A549 (cell line): ENCODE results near the gene EDNRA. TPM values are rescaled to one million over a fixed set of nuclear protein-coding genes. Genes with fewer than 3 reads are reported as not detected.

Source experiments
- ATAC-seq, 2 experiments: fragments of 200-7000 bp in 1 of 2; fragments of >200 bp in 1 of 2; cut with Nextera tagmentation in 1 of 2; cut with Tn5 transposase in 1 of 2; 3 replicates each; pipeline versions ENCODE4 v1.8.0 to v1.9.1; 2018 to 2020; ENCODE audit warnings: mild to moderate bottlenecking in 1 of 2, moderate library complexity in 1 of 2
- CTCF ChIA-PET: fragments of 300-600 bp; sonication (Branson Sonifier 250); formaldehyde crosslinking; extraction: SDS; loops from one replicate; lab custom pipeline; 2021; ENCODE audit warnings: antibody characterized with exemption, inconsistent platforms; lab: Yijun Ruan, JAX
- POLR2A ChIA-PET: fragments of 350-600 bp; formaldehyde crosslinking; extraction: SDS; loops from one replicate; lab custom pipeline; 2021; ENCODE audit warnings: antibody characterized with exemption, inconsistent platforms; lab: Yijun Ruan, JAX
- DNase-seq, 2 experiments: peaks; one replicate each; pipeline versions ENCODE4 v3.0.0 to v3.0.0-alpha.2; 2011 to 2016; ENCODE audit warnings: low read depth in 1 of 2, low spot score in 1 of 2
- FAIRE-seq: peaks from 2 replicates; lab custom pipeline; 2011; peaks lifted over from hg19 to GRCh38; lab: Jason Lieb, UNC
- H3K27ac ChIP-seq, 2 experiments: fragments of >200 bp; sonication (Bioruptor Twin); formaldehyde crosslinking; 3 replicates each; pipeline ENCODE4 v1.5.1; 2016 to 2017
- H3K4me1 ChIP-seq: fragments of >200 bp; sonication (Bioruptor Twin); formaldehyde crosslinking; 3 replicates; pipeline ENCODE4 v1.6.1; 2016
- H3K4me2 ChIP-seq: fragments of >200 bp; sonication (Bioruptor Twin); formaldehyde crosslinking; 3 replicates; pipeline ENCODE4 v1.6.1; 2016
- H3K4me3 ChIP-seq: fragments of >200 bp; sonication (Bioruptor Twin); formaldehyde crosslinking; 3 replicates; pipeline ENCODE4 v1.5.1; 2016
- H3K9me3 ChIP-seq: fragments of >200 bp; sonication (Bioruptor Twin); formaldehyde crosslinking; 3 replicates; pipeline ENCODE4 v1.6.1; 2016
- CBX2 ChIP-seq: fragments of 200-600 bp; sonication (generic); IDR thresholded peaks from 2 replicates; pipeline ENCODE4 v1.6.1; 2016; ENCODE audit warnings: low read depth, mild to moderate bottlenecking, borderline replicate concordance
- CHD4 ChIP-seq: fragments of 200-600 bp; sonication (generic); IDR thresholded peaks from 2 replicates; pipeline ENCODE4 v1.6.1; 2016; ENCODE audit warnings: antibody characterized with exemption, mild to moderate bottlenecking, borderline replicate concordance
- EHF ChIP-seq: fragments of 250-450 bp; sonication (Bioruptor Pico); IDR thresholded peaks from 2 replicates; pipeline ENCODE4 v1.5.0; 2020; ENCODE audit warnings: mild to moderate bottlenecking
- ESRRA ChIP-seq: fragments of 150-350 bp; IDR thresholded peaks from 2 replicates; pipeline ENCODE4 v1.6.1; 2014; ENCODE audit warnings: mild to moderate bottlenecking, low read length, borderline replicate concordance
- GATA3 ChIP-seq: IDR thresholded peaks from 2 replicates; pipeline ENCODE4 v1.6.1; 2012; ENCODE audit warnings: borderline replicate concordance
- HEYL ChIP-seq: fragments of 250-450 bp; sonication (Bioruptor Pico); IDR thresholded peaks from 2 replicates; pipeline ENCODE4 v1.8.0; 2021; ENCODE audit warnings: mild to moderate bottlenecking, moderate library complexity
- HOXA7 ChIP-seq: fragments of 250-450 bp; sonication (Bioruptor Pico); IDR thresholded peaks from 2 replicates; pipeline ENCODE4 v1.5.0; 2020; ENCODE audit warnings: mild to moderate bottlenecking, moderate library complexity
- JUNB ChIP-seq: fragments of >200 bp; sonication (Bioruptor Twin); formaldehyde crosslinking; IDR thresholded peaks from 2 replicates; pipeline ENCODE4 v1.6.1; 2016
- MAFK ChIP-seq: fragments of 450-650 bp; IDR thresholded peaks from 2 replicates; pipeline ENCODE4 v1.6.1; 2014; ENCODE audit not compliant: partially characterized antibody
- MAZ ChIP-seq: fragments of 150-350 bp; IDR thresholded peaks from 2 replicates; pipeline ENCODE4 v1.6.1; 2014; ENCODE audit warnings: antibody characterized with exemption, low read depth, low read length, borderline replicate concordance
- MYC ChIP-seq: IDR thresholded peaks from 2 replicates; pipeline ENCODE4 v1.6.1; 2012; ENCODE audit warnings: mild to moderate bottlenecking, inconsistent platforms, low read length, improper control_type of control experiment, borderline replicate concordance
- NPAS2 ChIP-seq: fragments of 250-450 bp; sonication (Bioruptor Pico); IDR thresholded peaks from 2 replicates; pipeline ENCODE4 v1.8.0; 2022; ENCODE audit warnings: mild to moderate bottlenecking, moderate library complexity, borderline replicate concordance
- POLR2AphosphoS2 ChIP-seq: conservative IDR thresholded peaks from 2 replicates; pipeline ENCODE4 v1.6.1; 2012; ENCODE audit warnings: low read length, improper control_type of control experiment, inconsistent platforms
- RAD21 ChIP-seq, 2 experiments: fragments of >200 bp in 1 of 2; sonication (Bioruptor Twin) in 1 of 2; formaldehyde crosslinking in 1 of 2; IDR thresholded peaks in 1 of 2; conservative IDR thresholded peaks in 1 of 2; 2 replicates in 1 of 2; 3 replicates in 1 of 2; pipeline ENCODE4 v1.6.1; 2012 to 2018; ENCODE audit warnings: inconsistent platforms in 1 of 2
- RARB ChIP-seq: fragments of 250-450 bp; sonication (Bioruptor Pico); IDR thresholded peaks from 2 replicates; pipeline ENCODE4 v1.8.0; 2021; ENCODE audit warnings: mild to moderate bottlenecking, moderate library complexity
- RFX5 ChIP-seq: fragments of 450-650 bp; IDR thresholded peaks from 2 replicates; pipeline ENCODE4 v1.7.1; 2014; ENCODE audit warnings: antibody characterized with exemption, mild to moderate bottlenecking, moderate library complexity
- RNF2 ChIP-seq: fragments of 200-600 bp; sonication (generic); IDR thresholded peaks from 2 replicates; pipeline ENCODE4 v1.6.1; 2016; ENCODE audit warnings: low read depth, mild to moderate bottlenecking, antibody characterized with exemption, moderate library complexity, borderline replicate concordance
- SMC3 ChIP-seq: fragments of >200 bp; sonication (Bioruptor Twin); formaldehyde crosslinking; IDR thresholded peaks from 3 replicates; pipeline ENCODE4 v1.6.1; 2018; ENCODE audit warnings: inconsistent platforms
- TFCP2L1 ChIP-seq: fragments of 250-450 bp; sonication (Bioruptor Pico); IDR thresholded peaks from 2 replicates; pipeline ENCODE4 v1.5.0; 2021; ENCODE audit warnings: mild to moderate bottlenecking
- TP53 ChIP-seq: fragments of 250-450 bp; sonication (Bioruptor Pico); IDR thresholded peaks from 2 replicates; pipeline ENCODE4 v1.5.0; 2021; ENCODE audit warnings: mild to moderate bottlenecking, moderate library complexity
- ZC3H11A ChIP-seq: fragments of 450-650 bp; IDR thresholded peaks from 2 replicates; pipeline ENCODE4 v1.6.1; 2014; ENCODE audit warnings: antibody characterized with exemption, mild to moderate bottlenecking
- ZNF302 ChIP-seq: fragments of 250-450 bp; sonication (Bioruptor Pico); IDR thresholded peaks from 2 replicates; pipeline ENCODE4 v1.9.0; 2021; ENCODE audit warnings: inconsistent platforms, mild to moderate bottlenecking, moderate library complexity
- ZSCAN20 ChIP-seq: fragments of 250-450 bp; sonication (Bioruptor Pico); IDR thresholded peaks from 2 replicates; pipeline ENCODE4 v1.8.0; 2022; ENCODE audit warnings: mild to moderate bottlenecking, moderate library complexity
- WGBS: methylation state at CpG from one replicate; pipeline ENCODE4 v1.1.6; 2017; ENCODE audit errors: missing lambda C conversion rate; 5-methylcytosine and 5-hydroxymethylcytosine counted together
- polyA plus RNA-seq, 4 experiments: library from polyadenylated mRNA; depleted of rRNA in 3 of 4; stranded (reverse); fragments of >200 nt; fragmentation: RNase III in 1 of 4; extraction: RNeasy Plus Mini Kit Qiagen cat#74134 plus additional on column Dnase treatment in 1 of 4; gene quantifications; 2 replicates in 3 of 4; 3 replicates in 1 of 4; pipeline ENCODE4 v1.2.3, GENCODE V29; 2011 to 2017
- TF ChIP-seq, protein P1 (sequence below): fragments of >200 bp; sonication (Bioruptor Twin); formaldehyde crosslinking; IDR thresholded peaks from 3 replicates; pipeline ENCODE4 v1.5.1; 2016
- TF ChIP-seq, protein P2 (sequence below): IDR thresholded peaks from 2 replicates; pipeline ENCODE4 v1.6.1; 2012
- TF ChIP-seq, protein P3 (sequence below): fragments of 450-650 bp; IDR thresholded peaks from 2 replicates; pipeline ENCODE4 v1.6.1; 2014; ENCODE audit warnings: antibody characterized with exemption
- TF ChIP-seq, protein P4 (sequence below): fragments of >200 bp; sonication (Bioruptor Twin); formaldehyde crosslinking; IDR thresholded peaks from 3 replicates; pipeline ENCODE4 v1.6.1; 2016

EDNRA gene
- polyA plus RNA-seq, 2 of the 4 experiments (the other 2 are of a cell fraction), result 0.09 to 0.40 TPM

GRCh38 chr4:147589586-147589985 is 108.7 kb downstream of the EDNRA start:
- Histone ChIP-seq H3K4me2 (0 out of 3 replicates have a peak overlapping the region, but pooled peaks have one; percentile 14), H3K4me1 (peaks cover 7% of the 10 kb centered on the region; the same call in 1 of the 3 replicates), H3K27ac (0 out of 6 replicates have a peak overlapping the region, but pooled peaks of 1 of the 2 experiments have one; percentile 28), H3K4me3 (no peak overlapping the region), H3K9me3 (no peaks in the 10 kb centered on the region)
- TF ChIP-seq RARB (CRISPR knock-in tag), result no peak
- no peak for TF ChIP-seq ZNF302 (CRISPR knock-in tag)
- TF ChIP-seq TFCP2L1 (CRISPR knock-in tag), result no peak
- TF ChIP-seq MYC, result no peak
- TF ChIP-seq MAZ, result no peak
- no peak for TF ChIP-seq HOXA7 (CRISPR knock-in tag)
- no peak for TF ChIP-seq POLR2AphosphoS2
- no peak for TF ChIP-seq HEYL (CRISPR knock-in tag)
- TF ChIP-seq NPAS2 (CRISPR knock-in tag), result no peak
- no peak for TF ChIP-seq EHF
- TF ChIP-seq ZSCAN20 (CRISPR knock-in tag), result no peak
- no peak for TF ChIP-seq RNF2
- TF ChIP-seq TP53 (CRISPR knock-in tag), result no peak
- TF ChIP-seq ESRRA, result no peak
- ATAC-seq (no peak), DNase-seq (no peak), FAIRE-seq (no peak)
- WGBS, result 39% methylated on average over 1 of the region's 1 CpG
- ChIA-PET CTCF (interaction anchor here (0.6 to 3.1 kb wide), 33 partner anchors 9 to 845 kb away, joined by 3 to 33 read pairs (median 4); no protein-coding TSS in a partner anchor), POLR2A (no interaction called here)

GRCh38 chr4:147590249-147590920 is 109.5 kb downstream of the EDNRA start:
- 44% methylated on average over 12 of the region's 12 CpGs for WGBS
- peaks cover 7% of the 10 kb centered on the region; the same call in 1 of the 3 replicates for H3K4me1 ChIP-seq
- CTCF ChIA-PET, result interaction anchor here (0.6 to 3.1 kb wide), 35 partner anchors 9 to 846 kb away, joined by 3 to 33 read pairs (median 4); no protein-coding TSS in a partner anchor
- ATAC-seq (peak in 1 of 2 experiments; percentile 81; a peak in 3 of 6 replicates), FAIRE-seq (no peak), DNase-seq (peak; percentile 32 to 52)
- H3K4me3 ChIP-seq, result no peak overlapping the region
- no peak overlapping the region for H3K27ac ChIP-seq
- TF ChIP-seq, protein P1, sequence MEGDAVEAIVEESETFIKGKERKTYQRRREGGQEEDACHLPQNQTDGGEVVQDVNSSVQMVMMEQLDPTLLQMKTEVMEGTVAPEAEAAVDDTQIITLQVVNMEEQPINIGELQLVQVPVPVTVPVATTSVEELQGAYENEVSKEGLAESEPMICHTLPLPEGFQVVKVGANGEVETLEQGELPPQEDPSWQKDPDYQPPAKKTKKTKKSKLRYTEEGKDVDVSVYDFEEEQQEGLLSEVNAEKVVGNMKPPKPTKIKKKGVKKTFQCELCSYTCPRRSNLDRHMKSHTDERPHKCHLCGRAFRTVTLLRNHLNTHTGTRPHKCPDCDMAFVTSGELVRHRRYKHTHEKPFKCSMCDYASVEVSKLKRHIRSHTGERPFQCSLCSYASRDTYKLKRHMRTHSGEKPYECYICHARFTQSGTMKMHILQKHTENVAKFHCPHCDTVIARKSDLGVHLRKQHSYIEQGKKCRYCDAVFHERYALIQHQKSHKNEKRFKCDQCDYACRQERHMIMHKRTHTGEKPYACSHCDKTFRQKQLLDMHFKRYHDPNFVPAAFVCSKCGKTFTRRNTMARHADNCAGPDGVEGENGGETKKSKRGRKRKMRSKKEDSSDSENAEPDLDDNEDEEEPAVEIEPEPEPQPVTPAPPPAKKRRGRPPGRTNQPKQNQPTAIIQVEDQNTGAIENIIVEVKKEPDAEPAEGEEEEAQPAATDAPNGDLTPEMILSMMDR, result peak; percentile 75
- TF ChIP-seq RAD21 (conservative IDR thresholded peaks at IDR 0.05 in 1 of 2, IDR thresholded peaks at IDR 0.05 in 1 of 2), result peak; percentile 87 to 89
- TF ChIP-seq CBX2, result no peak
- TF ChIP-seq SMC3, result peak; percentile 84
- no peak for TF ChIP-seq ZSCAN20 (CRISPR knock-in tag)
- no peaks in the 10 kb centered on the region for H3K9me3 ChIP-seq
- 0 out of 3 replicates have a peak overlapping the region, but pooled peaks have one; percentile 14 for H3K4me2 ChIP-seq
- POLR2A ChIA-PET, result no interaction called here

DNA sequence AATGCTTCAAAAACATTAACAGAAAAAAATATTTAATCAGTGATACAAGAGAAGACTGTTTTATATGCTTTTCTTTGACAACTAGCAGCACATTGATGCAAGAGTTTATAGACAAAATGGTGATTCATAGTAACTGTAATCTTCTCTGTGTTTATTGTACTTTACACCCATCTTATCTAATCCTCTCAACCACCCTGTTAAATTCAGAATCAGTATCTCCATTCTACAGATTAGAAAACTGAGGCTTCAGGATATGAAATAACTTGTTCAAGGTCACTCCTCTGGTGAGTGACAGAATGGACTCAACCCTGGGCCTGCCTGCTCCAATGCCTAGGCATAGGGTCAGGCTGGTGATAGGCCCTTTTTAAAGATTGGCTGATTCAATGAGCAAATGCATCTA is 110.2 kb downstream of the EDNRA start:
- DNase-seq (no peak), FAIRE-seq (no peak), ATAC-seq (no peak)
- Histone ChIP-seq H3K4me3 (no peak overlapping the region), H3K9me3 (no peaks in the 10 kb centered on the region), H3K4me1 (peaks cover 7% of the 10 kb centered on the region; the same call in 1 of the 3 replicates), H3K4me2 (no peak overlapping the region), H3K27ac (no peak overlapping the region)
- POLR2A ChIA-PET, result no interaction called here
- CTCF ChIA-PET, result interaction anchor here (0.6 to 3.1 kb wide), 14 partner anchors 8 to 572 kb away, joined by 3 to 33 read pairs (median 5); no protein-coding TSS in a partner anchor
- no peak for TF ChIP-seq JUNB
- TF ChIP-seq CHD4, result no peak
- no peak for TF ChIP-seq GATA3
- TF ChIP-seq, protein P2, sequence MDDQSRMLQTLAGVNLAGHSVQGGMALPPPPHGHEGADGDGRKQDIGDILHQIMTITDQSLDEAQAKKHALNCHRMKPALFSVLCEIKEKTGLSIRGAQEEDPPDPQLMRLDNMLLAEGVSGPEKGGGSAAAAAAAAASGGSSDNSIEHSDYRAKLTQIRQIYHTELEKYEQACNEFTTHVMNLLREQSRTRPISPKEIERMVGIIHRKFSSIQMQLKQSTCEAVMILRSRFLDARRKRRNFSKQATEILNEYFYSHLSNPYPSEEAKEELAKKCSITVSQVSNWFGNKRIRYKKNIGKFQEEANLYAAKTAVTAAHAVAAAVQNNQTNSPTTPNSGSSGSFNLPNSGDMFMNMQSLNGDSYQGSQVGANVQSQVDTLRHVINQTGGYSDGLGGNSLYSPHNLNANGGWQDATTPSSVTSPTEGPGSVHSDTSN, result no peak
- TF ChIP-seq RNF2, result no peak
- TF ChIP-seq POLR2AphosphoS2, result no peak
- no peak for TF ChIP-seq HEYL (CRISPR knock-in tag)
- TF ChIP-seq, protein P3, sequence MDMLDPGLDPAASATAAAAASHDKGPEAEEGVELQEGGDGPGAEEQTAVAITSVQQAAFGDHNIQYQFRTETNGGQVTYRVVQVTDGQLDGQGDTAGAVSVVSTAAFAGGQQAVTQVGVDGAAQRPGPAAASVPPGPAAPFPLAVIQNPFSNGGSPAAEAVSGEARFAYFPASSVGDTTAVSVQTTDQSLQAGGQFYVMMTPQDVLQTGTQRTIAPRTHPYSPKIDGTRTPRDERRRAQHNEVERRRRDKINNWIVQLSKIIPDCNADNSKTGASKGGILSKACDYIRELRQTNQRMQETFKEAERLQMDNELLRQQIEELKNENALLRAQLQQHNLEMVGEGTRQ, result no peak
- no peak for TF ChIP-seq ZC3H11A
- TF ChIP-seq, protein P4, sequence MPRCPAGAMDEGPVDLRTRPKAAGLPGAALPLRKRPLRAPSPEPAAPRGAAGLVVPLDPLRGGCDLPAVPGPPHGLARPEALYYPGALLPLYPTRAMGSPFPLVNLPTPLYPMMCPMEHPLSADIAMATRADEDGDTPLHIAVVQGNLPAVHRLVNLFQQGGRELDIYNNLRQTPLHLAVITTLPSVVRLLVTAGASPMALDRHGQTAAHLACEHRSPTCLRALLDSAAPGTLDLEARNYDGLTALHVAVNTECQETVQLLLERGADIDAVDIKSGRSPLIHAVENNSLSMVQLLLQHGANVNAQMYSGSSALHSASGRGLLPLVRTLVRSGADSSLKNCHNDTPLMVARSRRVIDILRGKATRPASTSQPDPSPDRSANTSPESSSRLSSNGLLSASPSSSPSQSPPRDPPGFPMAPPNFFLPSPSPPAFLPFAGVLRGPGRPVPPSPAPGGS, result no peak
- TF ChIP-seq MAZ, result no peak
- no peak for TF ChIP-seq NPAS2 (CRISPR knock-in tag)
- TF ChIP-seq TFCP2L1 (CRISPR knock-in tag), result no peak
- TF ChIP-seq RFX5, result no peak
- TF ChIP-seq MAFK, result no peak
